GM21737 (cell line): ENCODE data around the gene TBPL1.

ENCODE experiments used
- ATAC-seq: cut with Tn5 transposase; IDR thresholded peaks from one replicate; pipeline ENCODE4 v1.9.1; 2021; ENCODE audit warnings: mild to moderate bottlenecking, moderate library complexity; ENCODE audit not compliant: unreplicated experiment

TBPL1 gene

DNA sequence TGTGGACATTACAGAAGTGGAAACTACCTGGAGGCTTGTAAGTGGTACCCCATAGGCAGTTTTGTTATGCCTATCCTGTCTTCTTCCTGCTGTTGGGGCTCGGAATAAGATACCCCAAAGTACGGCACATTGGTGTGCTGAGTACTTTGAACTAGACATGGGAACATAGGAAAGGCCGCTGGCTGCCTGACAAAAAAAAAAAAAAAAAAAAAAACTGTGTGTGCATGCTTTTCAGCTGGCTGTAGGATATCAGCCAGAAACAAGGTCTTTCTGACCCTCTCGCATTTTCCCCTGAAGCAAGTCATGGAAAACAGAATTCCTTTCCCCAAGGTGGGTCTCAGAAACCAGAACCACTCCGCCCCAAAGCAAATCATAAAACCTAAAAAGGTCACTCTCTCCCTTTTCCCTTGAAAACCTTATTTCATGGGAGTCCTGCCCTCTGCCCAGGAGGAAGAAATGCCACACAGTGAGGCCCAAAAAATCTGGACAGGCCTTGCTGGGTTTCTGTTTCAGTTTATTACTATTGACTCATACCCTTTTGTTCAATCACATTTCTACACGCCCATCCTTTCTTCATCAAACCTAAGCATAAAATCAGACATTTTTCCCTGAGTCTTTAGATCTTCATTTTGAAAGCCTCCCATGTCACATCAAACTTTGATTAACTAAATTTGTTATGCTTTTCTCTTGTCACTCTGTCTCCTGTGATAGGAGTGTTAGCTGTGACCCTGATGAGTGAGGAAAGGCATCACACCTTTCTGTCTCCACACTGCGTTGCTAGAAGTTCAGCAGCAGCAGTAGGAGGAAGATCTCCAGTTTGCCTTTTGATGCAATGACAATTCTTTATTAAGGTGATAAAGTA lies 82.2 kb downstream of the TBPL1 start:
- no peak for ATAC-seq

DNA sequence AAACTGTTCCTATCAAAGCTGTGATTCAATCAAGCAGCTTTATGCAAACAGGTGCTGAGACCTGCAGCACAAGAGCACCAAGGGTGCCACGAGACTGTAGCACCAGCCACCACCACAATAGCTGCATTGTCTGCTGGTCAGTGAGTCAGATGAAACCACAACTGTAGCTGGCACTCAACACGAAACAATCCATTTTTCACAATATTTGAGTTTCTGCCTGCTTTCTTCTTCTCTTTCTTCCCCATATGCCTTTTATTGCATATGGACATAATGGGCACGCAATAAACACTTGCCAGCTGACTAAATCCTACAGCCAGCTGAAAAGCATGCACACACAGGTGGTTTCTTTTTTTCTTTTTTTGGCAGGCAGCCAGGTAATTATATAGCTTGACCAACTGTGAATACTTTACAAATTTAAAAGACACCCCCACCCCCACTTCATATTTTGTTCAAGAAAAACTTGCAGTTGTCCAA lies 82.8 kb downstream of the TBPL1 start:
- no peak for ATAC-seq

DNA sequence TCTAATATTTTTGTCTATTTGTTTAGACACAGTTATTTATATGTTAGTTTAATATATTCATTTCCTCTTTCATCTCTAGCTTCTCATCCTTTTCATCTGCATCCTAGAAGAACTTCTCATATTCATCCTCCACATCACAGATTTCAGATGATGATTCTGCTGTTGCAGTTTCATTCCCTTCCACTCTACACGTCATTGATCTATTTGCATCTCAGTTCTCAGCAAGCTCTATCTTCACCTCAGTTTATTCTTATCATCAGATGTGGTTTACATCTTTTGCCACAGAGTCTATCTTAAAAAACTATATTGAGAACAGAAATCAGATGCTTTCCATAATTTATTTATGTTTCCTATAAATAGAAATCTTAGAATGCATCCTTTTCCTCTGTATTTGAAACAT lies 86.1 kb downstream of the TBPL1 start:
- no peak for ATAC-seq
